HepG2 (cell line): ENCODE data around the gene UBE2H. TPM values are rescaled to one million over a fixed set of nuclear protein-coding genes. Genes with fewer than 3 reads are reported as not detected.

Source experiments
- ATAC-seq: fragments of 200-7000 bp; cut with Tn5 transposase; 3 replicates; pipeline ENCODE4 v1.9.1; 2020; ENCODE audit warnings: mild to moderate bottlenecking, moderate library complexity
- BruUV-seq: library from RNA; stranded (reverse); fragments of 400-500 nt; replicated peaks from 2 replicates; lab custom pipeline; 2021; lab: Mats Ljungman, UMichigan
- CTCF ChIA-PET: fragments of 300-600 bp; formaldehyde crosslinking; extraction: SDS; loops from one replicate; lab custom pipeline; 2021; ENCODE audit warnings: low total read pairs, inconsistent platforms, low intra/inter-chr PET ratio; lab: Yijun Ruan, JAX
- POLR2A ChIA-PET: fragments of 350-600 bp; sonication (Branson Sonifier 250); formaldehyde crosslinking; loops from one replicate; lab custom pipeline; 2020; ENCODE audit warnings: antibody characterized with exemption, inconsistent platforms; lab: Yijun Ruan, JAX
- DNase-seq: peaks from one replicate; pipeline ENCODE4 v3.0.0-alpha.2; 2015; ENCODE audit warnings: low spot score
- FAIRE-seq: peaks from 3 replicates; lab custom pipeline; 2011; peaks lifted over from hg19 to GRCh38; lab: Jason Lieb, UNC
- H2AFZ ChIP-seq: one replicate; pipeline ENCODE4 v1.6.1; 2011; ENCODE audit warnings: low read length, inconsistent platforms
- H3K27ac ChIP-seq: fragments of 300-600 bp; 3 replicates; pipeline ENCODE4 v1.8.0; 2011; ENCODE audit warnings: mixed run types, mild to moderate bottlenecking, mixed read lengths, low read length, inconsistent platforms; ENCODE audit not compliant: insufficient read depth; ENCODE audit errors: extremely low read length
- H3K27me3 ChIP-seq, 2 experiments: fragments of 200-600 bp in 1 of 2; 2 replicates in 1 of 2; 3 replicates in 1 of 2; pipeline versions ENCODE4 v1.6.0 to v1.8.0; 2011; ENCODE audit warnings: low read length in 2 of 2, mild to moderate bottlenecking in 2 of 2, moderate library complexity in 2 of 2, inconsistent platforms in 1 of 2; ENCODE audit not compliant: insufficient read depth in 2 of 2, control insufficient read depth in 1 of 2
- H3K36me3 ChIP-seq, 2 experiments: fragments of 200-600 bp in 1 of 2; replicated peaks in 1 of 2; 2 replicates in 1 of 2; 3 replicates in 1 of 2; pipeline versions ENCODE4 v1.5.1 to v1.8.0; 2011; ENCODE audit warnings: low read length in 2 of 2, inconsistent platforms in 1 of 2; ENCODE audit not compliant: insufficient read depth in 2 of 2, control insufficient read depth in 1 of 2
- H3K4me1 ChIP-seq: 2 replicates; pipeline ENCODE4 v1.5.1; 2012; ENCODE audit warnings: low read length, inconsistent platforms; ENCODE audit not compliant: insufficient read depth
- H3K4me2 ChIP-seq: 2 replicates; pipeline ENCODE4 v1.6.0; 2011; ENCODE audit warnings: low read depth, low read length, inconsistent platforms
- H3K4me3 ChIP-seq, 3 experiments: fragments of 200-600 bp in 1 of 3; sonication (generic), shearing (Covaris generic) in 1 of 3; replicated peaks in 1 of 3; 2 replicates each; pipeline ENCODE4 v1.5.1; 2011 to 2016; ENCODE audit warnings: low read length in 3 of 3, inconsistent platforms in 2 of 3, low read depth in 2 of 3, mild to moderate bottlenecking in 2 of 3, control low read depth in 1 of 3, mixed read lengths in 1 of 3; ENCODE audit not compliant: insufficient read depth in 1 of 3
- H3K79me2 ChIP-seq: one replicate; pipeline ENCODE4 v1.6.1; 2011; ENCODE audit warnings: low read length, inconsistent platforms; ENCODE audit not compliant: insufficient read depth
- H3K9ac ChIP-seq: 2 replicates; pipeline ENCODE4 v1.6.0; 2011; ENCODE audit warnings: mild to moderate bottlenecking, low read depth, low read length, inconsistent platforms; ENCODE audit not compliant: insufficient read depth
- H3K9me3 ChIP-seq: 2 replicates; pipeline ENCODE4 v1.5.1; 2012; ENCODE audit warnings: mild to moderate bottlenecking, low read length
- H4K20me1 ChIP-seq: 2 replicates; pipeline ENCODE4 v1.6.0; 2011; ENCODE audit warnings: inconsistent platforms, mild to moderate bottlenecking, low read length, moderate library complexity; ENCODE audit not compliant: insufficient read depth
- BATF2 ChIP-seq: sonication (generic); formaldehyde crosslinking; IDR thresholded peaks from 2 replicates; pipeline ENCODE4 v1.8.0; 2022; ENCODE audit warnings: mild to moderate bottlenecking, missing genetic modification reagents, moderate library complexity
- DMTF1 ChIP-seq: sonication (generic); formaldehyde crosslinking; IDR thresholded peaks from 2 replicates; pipeline ENCODE4 v1.4.0; 2020; ENCODE audit warnings: mild to moderate bottlenecking, missing genetic modification reagents
- ELK4 ChIP-seq: sonication (generic); formaldehyde crosslinking; IDR thresholded peaks from 2 replicates; pipeline ENCODE4 v1.9.0; 2021; ENCODE audit warnings: missing genetic modification reagents, borderline replicate concordance
- JUNB ChIP-seq: sonication (generic); formaldehyde crosslinking; IDR thresholded peaks from 2 replicates; pipeline ENCODE4 v1.8.0; 2022; ENCODE audit warnings: missing genetic modification reagents, mild to moderate bottlenecking, borderline replicate concordance
- KLF15 ChIP-seq: sonication (generic); formaldehyde crosslinking; IDR thresholded peaks from 2 replicates; pipeline ENCODE4 v1.8.1; 2023; ENCODE audit warnings: borderline replicate concordance, mild to moderate bottlenecking, inconsistent platforms, missing genetic modification reagents, mixed read lengths
- MBNL3 ChIP-seq: fragments of 250-450 bp; sonication (Bioruptor Pico); conservative IDR thresholded peaks from 2 replicates; pipeline ENCODE4 v1.8.0; 2022; ENCODE audit warnings: mild to moderate bottlenecking, inconsistent platforms
- SP5 ChIP-seq: IDR thresholded peaks from 2 replicates; pipeline ENCODE4 v1.6.1; 2016; ENCODE audit warnings: low read depth, borderline replicate concordance
- ZNF646 ChIP-seq: sonication (generic); formaldehyde crosslinking; IDR thresholded peaks from 2 replicates; pipeline ENCODE4 v1.9.0; 2021; ENCODE audit warnings: mild to moderate bottlenecking, missing genetic modification reagents
- WGBS: methylation state at CpG from one replicate; pipeline ENCODE4 v1.1.6; 2017; ENCODE audit warnings: low lambda C conversion rate; 5-methylcytosine and 5-hydroxymethylcytosine counted together
- in situ Hi-C: cut with HindIII; loops from 2 replicates; pipeline ENCODE4 v1.10.0; 2017; ENCODE audit warnings: low pct_unique_long_range_greater_than_20kb; ENCODE audit not compliant: extremely low pct_ligation_motif_present
- intact Hi-C: fragments of 100-400 bp; cut with micrococcal nuclease; formaldehyde crosslinking; loops from one replicate; pipeline ENCODE4 v1.10.0; 2022; ENCODE audit not compliant: unreplicated experiment
- polyA plus RNA-seq, 8 experiments: library from polyadenylated mRNA; depleted of rRNA in 3 of 8; stranded (reverse) in 7 of 8; unstranded in 1 of 8; fragments of >200 nt; fragmentation: Illumina TruSeq in 4 of 8; extraction: Trizol in 4 of 8; gene quantifications; 2 replicates each; pipeline versions ENCODE4 v1.2.1 to v1.2.3, GENCODE V29; 2011 to 2016; ENCODE audit warnings: low read depth in 4 of 8, missing spikeins in 1 of 8, mixed read lengths in 1 of 8; ENCODE audit not compliant: insufficient read depth in 1 of 8
- total RNA-seq, 5 experiments: library from RNA; depleted of rRNA; stranded (reverse); fragments of >200 nt; fragmentation: Illumina TruSeq; extraction: Trizol; gene quantifications; 2 replicates each; pipeline ENCODE4 v1.2.3, GENCODE V29; 2016; ENCODE audit warnings: low read depth in 1 of 5

Gene UBE2H
- total and polyA plus RNA-seq, 2 of the 13 experiments (the other 11 are each of a cell fraction or from before 2014, with no cell fraction given): 15.5 to 40.1 TPM

GRCh38 chr7:129859183-129859582 lies 93.6 kb downstream of the UBE2H start:
- CTCF ChIA-PET: no interaction called here
- TF ChIP-seq JUNB (CRISPR knock-in tag) (no peak), ZNF646 (CRISPR knock-in tag) (no peak), ELK4 (CRISPR knock-in tag) (no peak), KLF15 (CRISPR knock-in tag) (no peak), SP5 (no peak), DMTF1 (no peak), BATF2 (no peak), MBNL3 (CRISPR knock-in tag) (no peak)

More at GRCh38 chr7:129859183-129859582, 93.6 kb downstream of the UBE2H start:
- no peaks in the 10 kb centered on the region for H3K27me3 ChIP-seq
- ATAC-seq: no peak
- intact Hi-C loops (no loop called here), in situ Hi-C loops (no loop called here)
- no peak for DNase-seq
- WGBS: 100% methylated on average over 2 of the region's 2 CpGs
- no peak overlapping the region for H3K4me3 ChIP-seq
- peaks cover 0 to 18% of the 10 kb centered on the region in 2 experiments; a peak in 4 of 5 replicates for H3K36me3 ChIP-seq
- H3K9ac ChIP-seq: no peak overlapping the region
- H3K79me2 ChIP-seq: peaks cover 9% of the 10 kb centered on the region
- H3K9me3 ChIP-seq: no peaks in the 10 kb centered on the region
- no peak overlapping the region for H2AFZ ChIP-seq
- BruUV-seq: no TSS peak
- H3K4me2 ChIP-seq: no peak overlapping the region
- H3K27ac ChIP-seq: no peak overlapping the region
- FAIRE-seq: no peak
- POLR2A ChIA-PET: no interaction called here
- peaks cover 22% of the 10 kb centered on the region; the same call in 1 of the 2 replicates for H4K20me1 ChIP-seq
- H3K4me1 ChIP-seq: no peaks in the 10 kb centered on the region
